Measurements from ENCODE around the gene GDPD4. TPM values are rescaled to one million over a fixed set of nuclear protein-coding genes. Genes with fewer than 3 reads are reported as not detected.

The GDPD4 gene
- polyA plus RNA-seq, 4 donors, result 2.2 to 4.5 TPM; not detected in 2

DNA sequence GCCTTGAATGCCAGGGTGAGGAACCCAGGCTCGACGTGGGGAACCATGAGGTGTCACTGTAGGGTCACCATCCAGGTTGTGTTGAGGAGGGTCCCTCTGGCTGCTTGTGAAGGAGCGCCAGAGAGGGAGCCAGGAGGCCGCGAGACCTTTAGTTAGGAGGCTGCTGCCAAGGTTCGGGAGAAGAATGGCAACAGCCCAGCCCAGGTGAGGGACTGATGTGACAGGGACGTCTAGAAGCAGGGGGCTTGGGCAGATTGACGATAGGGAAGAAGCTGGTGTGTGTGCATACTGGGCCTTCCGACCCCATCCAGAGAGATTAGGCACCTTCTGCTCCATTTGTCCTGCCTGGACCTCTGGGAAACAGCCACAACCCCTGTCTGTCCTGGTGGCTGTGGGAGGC is 124.5 kb downstream of the GDPD4 start:
- H3K36me3 ChIP-seq (ENCODE audit: control insufficient read depth in 3 of 3, insufficient read depth in 2 of 3, low read depth in 1 of 3, low read length in 3 of 3), result peaks cover 0 to 97% (median 0%) of the 10 kb centered on the region in 3 donors
- H3K9me3 ChIP-seq (ENCODE audit: control insufficient read depth in 2 of 2, insufficient read depth in 1 of 2, low read depth in 1 of 2, low read length in 1 of 2), result no peaks in the 10 kb centered on the region
- no peak for FAIRE-seq
- peaks cover 0 to 22% (median 0%) of the 10 kb centered on the region in 3 donors for H3K4me1 ChIP-seq (ENCODE audit: control insufficient read depth in 3 of 3, insufficient read depth in 2 of 3, low read depth in 1 of 3, low read length in 2 of 3)
- DNase-seq, result no peak
- WGBS, 3 donors, result 82 to 89% (median 86%) methylated on average over 9 of the region's 9 CpGs
- H3K4me3 ChIP-seq (ENCODE audit: low read depth in 1 of 3, low read length in 3 of 3), result no peak overlapping the region
- no peaks in the 10 kb centered on the region for H3K27me3 ChIP-seq (ENCODE audit: control insufficient read depth in 3 of 3, insufficient read depth in 3 of 3, low read length in 3 of 3)
- no peak overlapping the region for H3K27ac ChIP-seq (ENCODE audit: low read depth in 1 of 3, low read length in 2 of 3)

DNA sequence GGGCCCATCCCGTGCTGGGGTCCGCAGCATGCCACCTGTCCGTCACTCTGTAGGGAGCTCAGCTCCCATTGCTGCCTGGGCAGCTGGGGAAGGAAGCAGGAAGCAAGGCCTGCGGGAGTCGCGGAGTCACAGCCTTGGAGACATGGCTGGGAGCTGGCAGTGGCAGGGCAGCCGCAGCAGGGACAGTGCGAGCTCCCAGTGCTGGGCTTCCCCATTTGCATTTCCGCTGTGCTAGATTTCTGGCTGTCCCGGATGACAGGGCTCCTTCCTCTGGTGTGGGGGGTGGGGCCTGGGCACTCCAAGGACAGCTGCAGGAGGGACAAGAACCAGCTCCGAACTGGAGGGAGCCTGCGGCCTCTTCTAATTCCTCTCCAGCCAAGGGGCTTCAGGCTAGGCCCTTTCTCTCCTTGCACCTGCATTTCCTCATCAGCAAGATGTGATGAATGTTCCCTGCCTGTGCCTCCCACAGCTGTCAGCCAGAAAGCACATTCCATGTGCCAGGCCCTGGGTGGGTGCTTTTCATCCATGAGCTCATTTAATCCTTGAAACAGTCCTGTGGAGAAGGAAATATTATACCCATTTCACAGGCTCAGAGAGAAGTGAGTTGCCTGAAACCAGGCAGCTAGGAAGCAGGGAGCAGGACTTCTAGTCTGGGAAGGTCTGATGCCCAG is 125.5 kb downstream of the GDPD4 start:
- no peaks in the 10 kb centered on the region for H3K27me3 ChIP-seq (ENCODE audit: control insufficient read depth in 3 of 3, insufficient read depth in 3 of 3, low read length in 3 of 3)
- no peaks in the 10 kb centered on the region for H3K9me3 ChIP-seq (ENCODE audit: control insufficient read depth in 2 of 2, insufficient read depth in 1 of 2, low read depth in 1 of 2, low read length in 1 of 2)
- no peak overlapping the region for H3K4me3 ChIP-seq (ENCODE audit: low read depth in 1 of 3, low read length in 3 of 3)
- WGBS, 3 donors, result 61 to 81% (median 74%) methylated on average over 12 of the region's 12 CpGs
- peak overlapping the region in 1 of 3 donors; percentile 11 for H3K27ac ChIP-seq (ENCODE audit: low read depth in 1 of 3, low read length in 2 of 3)
- H3K36me3 ChIP-seq (ENCODE audit: control insufficient read depth in 3 of 3, insufficient read depth in 2 of 3, low read depth in 1 of 3, low read length in 3 of 3), result peaks cover 0 to 95% (median 0%) of the 10 kb centered on the region in 3 donors
- FAIRE-seq (no peak), DNase-seq (no peak)
- H3K4me1 ChIP-seq (ENCODE audit: control insufficient read depth in 3 of 3, insufficient read depth in 2 of 3, low read depth in 1 of 3, low read length in 2 of 3), result peaks cover 0 to 26% (median 0%) of the 10 kb centered on the region in 3 donors

DNA sequence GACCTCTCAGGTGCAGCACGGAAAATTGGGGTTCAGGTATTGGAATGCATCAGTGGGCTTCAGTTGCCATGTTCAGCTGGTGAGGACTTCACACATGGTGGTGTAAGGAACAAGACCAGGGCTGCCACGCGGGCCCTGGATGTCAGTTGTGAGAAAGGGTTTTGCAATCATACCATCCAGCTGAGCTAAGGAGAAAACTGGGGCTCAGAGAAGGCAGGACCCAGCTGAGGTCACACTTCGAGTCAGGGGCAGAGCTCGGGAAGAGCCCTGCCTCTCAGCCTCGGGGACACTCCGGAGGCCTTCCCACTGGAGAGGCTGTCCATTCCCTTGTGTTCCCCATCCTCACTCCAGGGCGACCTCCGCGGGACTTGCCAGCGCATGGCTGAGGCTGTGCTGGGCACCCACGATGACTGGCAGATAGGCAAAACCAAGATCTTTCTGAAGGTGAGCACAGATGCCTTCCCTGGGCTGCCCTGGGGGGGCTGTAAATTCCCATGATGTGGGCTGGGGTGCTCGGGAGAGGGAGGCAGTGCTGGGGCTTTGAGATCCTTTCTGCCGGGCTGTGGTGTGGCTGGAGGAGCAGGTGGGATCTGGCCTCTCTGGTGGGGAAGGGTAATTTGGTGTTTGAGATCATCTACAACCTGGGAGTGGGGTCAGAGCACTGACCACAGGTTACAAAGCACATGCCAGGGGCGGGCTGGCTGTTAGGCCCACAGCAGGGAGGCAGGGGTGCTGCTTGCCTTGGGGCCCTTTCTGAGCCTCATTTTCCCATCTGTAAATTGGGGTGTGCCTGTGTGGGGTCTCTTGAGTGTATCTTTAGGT is 126.3 kb downstream of the GDPD4 start:
- 82 to 84% (median 84%) methylated on average over 15 of the region's 15 CpGs for WGBS, 3 donors
- peak overlapping the region in 1 of 3 donors; percentile 11 for H3K27ac ChIP-seq (ENCODE audit: low read depth in 1 of 3, low read length in 2 of 3)
- FAIRE-seq (no peak), DNase-seq (no peak)
- H3K4me3 ChIP-seq (ENCODE audit: low read depth in 1 of 3, low read length in 3 of 3), result no peak overlapping the region
- no peaks in the 10 kb centered on the region for H3K9me3 ChIP-seq (ENCODE audit: control insufficient read depth in 2 of 2, insufficient read depth in 1 of 2, low read depth in 1 of 2, low read length in 1 of 2)
- peaks cover 0 to 95% (median 0%) of the 10 kb centered on the region in 3 donors for H3K36me3 ChIP-seq (ENCODE audit: control insufficient read depth in 3 of 3, insufficient read depth in 2 of 3, low read depth in 1 of 3, low read length in 3 of 3)
- peaks cover 0 to 26% (median 0%) of the 10 kb centered on the region in 3 donors for H3K4me1 ChIP-seq (ENCODE audit: control insufficient read depth in 3 of 3, insufficient read depth in 2 of 3, low read depth in 1 of 3, low read length in 2 of 3)
- no peaks in the 10 kb centered on the region for H3K27me3 ChIP-seq (ENCODE audit: control insufficient read depth in 3 of 3, insufficient read depth in 3 of 3, low read length in 3 of 3)

DNA sequence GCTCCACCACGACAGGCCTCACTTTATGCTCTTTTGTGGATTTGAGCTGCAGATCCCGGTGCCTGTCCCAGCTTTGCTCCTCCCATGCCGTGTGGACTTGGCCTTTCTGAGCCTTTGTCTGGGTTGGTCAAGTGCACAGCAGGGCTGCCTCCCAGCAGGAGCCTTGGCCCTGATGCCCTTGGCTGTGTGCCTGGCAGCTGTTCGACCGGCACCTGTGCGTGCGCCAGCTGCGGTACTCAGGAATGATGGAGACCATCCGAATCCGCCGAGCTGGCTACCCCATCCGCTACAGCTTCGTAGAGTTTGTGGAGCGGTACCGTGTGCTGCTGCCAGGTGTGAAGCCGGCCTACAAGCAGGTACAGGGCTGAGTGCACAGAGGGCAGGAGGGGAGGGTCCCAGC is 126.9 kb downstream of the GDPD4 start:
- Histone ChIP-seq H3K9me3 (ENCODE audit: control insufficient read depth in 2 of 2, insufficient read depth in 1 of 2, low read depth in 1 of 2, low read length in 1 of 2) (no peaks in the 10 kb centered on the region), H3K4me1 (ENCODE audit: control insufficient read depth in 3 of 3, insufficient read depth in 2 of 3, low read depth in 1 of 3, low read length in 2 of 3) (peaks cover 0 to 26% (median 0%) of the 10 kb centered on the region in 3 donors), H3K36me3 (ENCODE audit: control insufficient read depth in 3 of 3, insufficient read depth in 2 of 3, low read depth in 1 of 3, low read length in 3 of 3) (peaks cover 0 to 95% (median 0%) of the 10 kb centered on the region in 3 donors), H3K27ac (ENCODE audit: low read depth in 1 of 3, low read length in 2 of 3) (no peak overlapping the region), H3K27me3 (ENCODE audit: control insufficient read depth in 3 of 3, insufficient read depth in 3 of 3, low read length in 3 of 3) (no peaks in the 10 kb centered on the region), H3K4me3 (ENCODE audit: low read depth in 1 of 3, low read length in 3 of 3) (no peak overlapping the region)
- 69 to 87% (median 84%) methylated on average over 16 of the region's 16 CpGs for WGBS, 3 donors
- DNase-seq (no peak), FAIRE-seq (no peak)

DNA sequence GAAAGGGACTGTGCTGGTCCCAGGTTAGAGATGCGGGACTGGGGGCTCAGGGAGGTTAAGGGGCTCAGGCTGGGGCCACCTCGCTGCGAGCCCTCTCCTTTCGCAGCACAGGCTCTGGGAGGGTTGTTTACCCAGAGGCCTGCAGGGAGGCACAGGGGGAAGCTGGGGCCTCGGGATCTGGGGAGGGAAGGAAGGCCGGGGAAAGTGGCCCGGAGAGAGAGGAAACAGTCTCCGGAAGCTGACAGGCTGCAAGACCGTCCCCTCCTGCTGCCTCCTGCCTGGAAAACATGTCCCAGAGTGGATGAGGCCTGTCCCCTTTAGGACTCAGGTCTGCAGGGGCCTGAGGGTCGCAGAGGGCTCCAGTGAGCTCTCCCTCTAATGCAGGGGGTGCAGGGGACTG is 128.0 kb downstream of the GDPD4 start:
- no peaks in the 10 kb centered on the region for H3K27me3 ChIP-seq (ENCODE audit: control insufficient read depth in 3 of 3, insufficient read depth in 3 of 3, low read length in 3 of 3)
- DNase-seq (peak in 1 of 2 donors; percentile 44), FAIRE-seq (no peak)
- H3K9me3 ChIP-seq (ENCODE audit: control insufficient read depth in 2 of 2, insufficient read depth in 1 of 2, low read depth in 1 of 2, low read length in 1 of 2), result no peaks in the 10 kb centered on the region
- peaks cover 0 to 92% (median 0%) of the 10 kb centered on the region in 3 donors for H3K36me3 ChIP-seq (ENCODE audit: control insufficient read depth in 3 of 3, insufficient read depth in 2 of 3, low read depth in 1 of 3, low read length in 3 of 3)
- H3K27ac ChIP-seq (ENCODE audit: low read depth in 1 of 3, low read length in 2 of 3), result no peak overlapping the region
- H3K4me1 ChIP-seq (ENCODE audit: control insufficient read depth in 3 of 3, insufficient read depth in 2 of 3, low read depth in 1 of 3, low read length in 2 of 3), result peaks cover 0 to 26% (median 0%) of the 10 kb centered on the region in 3 donors
- no peak overlapping the region for H3K4me3 ChIP-seq (ENCODE audit: low read depth in 1 of 3, low read length in 3 of 3)
- WGBS, 3 donors, result 69 to 96% (median 82%) methylated on average over 8 to 10 of the region's 10 CpGs

DNA sequence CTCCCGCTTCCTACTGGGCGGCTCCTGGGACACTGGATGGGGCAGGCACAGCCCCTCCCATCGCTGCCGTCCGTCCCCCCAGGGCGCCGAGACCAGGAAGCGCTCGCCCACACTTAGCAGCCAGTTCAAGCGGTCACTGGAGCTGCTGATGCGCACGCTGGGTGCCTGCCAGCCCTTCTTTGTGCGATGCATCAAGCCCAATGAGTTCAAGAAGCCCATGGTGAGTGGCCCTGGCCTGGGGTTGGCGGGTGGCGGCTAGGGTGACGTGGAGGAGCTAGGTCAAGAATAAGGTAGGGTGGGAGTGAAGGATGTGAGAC is 128.9 kb downstream of the GDPD4 start:
- H3K36me3 ChIP-seq (ENCODE audit: control insufficient read depth in 3 of 3, insufficient read depth in 2 of 3, low read depth in 1 of 3, low read length in 3 of 3), result peaks cover 0 to 93% (median 0%) of the 10 kb centered on the region in 3 donors
- no peaks in the 10 kb centered on the region for H3K9me3 ChIP-seq (ENCODE audit: control insufficient read depth in 2 of 2, insufficient read depth in 1 of 2, low read depth in 1 of 2, low read length in 1 of 2)
- no peak overlapping the region for H3K27ac ChIP-seq (ENCODE audit: low read depth in 1 of 3, low read length in 2 of 3)
- H3K4me1 ChIP-seq (ENCODE audit: control insufficient read depth in 3 of 3, insufficient read depth in 2 of 3, low read depth in 1 of 3, low read length in 2 of 3), result peaks cover 0 to 26% (median 0%) of the 10 kb centered on the region in 3 donors
- H3K4me3 ChIP-seq (ENCODE audit: low read depth in 1 of 3, low read length in 3 of 3), result no peak overlapping the region
- 74 to 92% (median 88%) methylated on average over 16 of the region's 16 CpGs for WGBS, 3 donors
- DNase-seq (no peak), FAIRE-seq (no peak)
- no peaks in the 10 kb centered on the region for H3K27me3 ChIP-seq (ENCODE audit: control insufficient read depth in 3 of 3, insufficient read depth in 3 of 3, low read length in 3 of 3)

DNA sequence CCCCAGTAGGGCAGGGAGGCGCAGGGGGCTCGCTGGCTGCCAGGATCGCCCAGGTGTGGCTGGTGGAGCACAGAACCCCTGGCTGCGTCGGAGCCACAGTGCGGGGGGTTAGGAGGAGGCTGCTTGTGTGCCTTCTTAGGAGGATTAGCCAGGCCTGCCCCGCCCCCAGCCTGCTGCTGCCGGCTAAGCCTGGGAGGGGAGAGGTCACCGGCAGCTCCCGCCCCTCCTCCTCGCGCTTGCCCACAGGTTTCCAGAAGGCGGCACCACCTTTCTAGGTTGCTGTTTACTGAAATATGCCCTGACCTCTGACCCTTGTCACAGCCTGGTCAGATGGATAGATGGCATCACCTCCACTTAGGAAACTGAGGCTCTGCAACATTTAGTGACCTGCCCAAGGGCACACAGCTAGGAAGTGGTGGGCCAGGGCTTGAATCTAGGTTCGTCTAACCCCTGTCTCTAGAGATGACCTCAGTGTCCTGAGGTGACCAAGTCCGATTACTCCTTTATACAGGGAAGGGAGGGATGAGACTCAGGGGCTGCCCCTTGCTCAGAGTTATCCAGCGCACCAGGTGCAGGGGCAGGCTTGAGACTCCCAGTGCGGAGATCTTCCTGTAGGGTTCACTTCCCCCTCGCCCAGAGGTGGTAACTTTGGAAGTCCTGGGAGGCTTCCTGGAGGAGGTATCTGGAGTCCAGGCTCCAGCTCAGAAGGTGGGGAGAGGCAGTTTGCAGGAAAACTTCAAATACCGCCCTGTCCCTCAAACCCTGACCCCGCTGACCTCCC is 129.4 kb downstream of the GDPD4 start:
- Histone ChIP-seq H3K4me1 (ENCODE audit: control insufficient read depth in 3 of 3, insufficient read depth in 2 of 3, low read depth in 1 of 3, low read length in 2 of 3) (peaks cover 0 to 26% (median 0%) of the 10 kb centered on the region in 3 donors), H3K36me3 (ENCODE audit: control insufficient read depth in 3 of 3, insufficient read depth in 2 of 3, low read depth in 1 of 3, low read length in 3 of 3) (peaks cover 0 to 94% (median 0%) of the 10 kb centered on the region in 3 donors), H3K27ac (ENCODE audit: low read depth in 1 of 3, low read length in 2 of 3) (no peak overlapping the region), H3K4me3 (ENCODE audit: low read depth in 1 of 3, low read length in 3 of 3) (no peak overlapping the region), H3K27me3 (ENCODE audit: control insufficient read depth in 3 of 3, insufficient read depth in 3 of 3, low read length in 3 of 3) (no peaks in the 10 kb centered on the region), H3K9me3 (ENCODE audit: control insufficient read depth in 2 of 2, insufficient read depth in 1 of 2, low read depth in 1 of 2, low read length in 1 of 2) (no peaks in the 10 kb centered on the region)
- DNase-seq (peak in 1 of 2 donors; percentile 21), FAIRE-seq (no peak)
- WGBS, 3 donors, result 70 to 79% (median 78%) methylated on average over 20 of the region's 20 CpGs

DNA sequence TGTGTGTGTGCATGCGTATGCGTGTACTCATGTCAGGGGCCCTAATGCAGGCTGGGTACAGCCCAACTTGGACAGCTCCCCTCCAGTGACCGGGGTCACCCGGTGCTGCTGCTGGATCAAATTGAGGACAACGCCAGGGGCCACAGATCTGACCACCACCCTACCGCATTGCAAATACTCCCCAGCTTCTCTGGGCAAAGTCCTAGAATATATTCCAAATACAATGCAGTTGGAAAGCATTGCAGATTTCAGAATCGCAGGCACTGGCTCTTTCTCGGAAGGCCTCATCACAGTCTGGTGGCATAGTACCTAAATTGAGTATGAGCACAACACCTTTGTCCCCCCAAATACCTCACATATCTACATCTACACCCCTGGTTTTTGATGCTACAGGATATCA is 130.2 kb downstream of the GDPD4 start:
- no peak for DNase-seq
- peaks cover 0 to 26% (median 0%) of the 10 kb centered on the region in 3 donors for H3K4me1 ChIP-seq (ENCODE audit: control insufficient read depth in 3 of 3, insufficient read depth in 2 of 3, low read depth in 1 of 3, low read length in 2 of 3)
- H3K36me3 ChIP-seq (ENCODE audit: control insufficient read depth in 3 of 3, insufficient read depth in 2 of 3, low read depth in 1 of 3, low read length in 3 of 3), result peaks cover 0 to 94% (median 0%) of the 10 kb centered on the region in 3 donors
- H3K27ac ChIP-seq (ENCODE audit: low read depth in 1 of 3, low read length in 2 of 3), result no peak overlapping the region
- WGBS, 3 donors, result 91 to 94% (median 93%) methylated on average over 8 of the region's 8 CpGs
- no peak for FAIRE-seq
- no peaks in the 10 kb centered on the region for H3K27me3 ChIP-seq (ENCODE audit: control insufficient read depth in 3 of 3, insufficient read depth in 3 of 3, low read length in 3 of 3)
- H3K9me3 ChIP-seq (ENCODE audit: control insufficient read depth in 2 of 2, insufficient read depth in 1 of 2, low read depth in 1 of 2, low read length in 1 of 2), result no peaks in the 10 kb centered on the region
- no peak overlapping the region for H3K4me3 ChIP-seq (ENCODE audit: low read depth in 1 of 3, low read length in 3 of 3)

All from small intestine (tissue), 7 donors.